MCF 10A (cell line): ENCODE data around the gene ADCY1. TPM values are rescaled to one million over a fixed set of nuclear protein-coding genes. Genes with fewer than 3 reads are reported as not detected.

Experiments
- BruUV-seq: library from RNA; stranded (reverse); fragments of 400-500 nt; replicated peaks from 2 replicates; lab custom pipeline; 2021; lab: Mats Ljungman, UMichigan
- CTCF ChIA-PET: fragments of 300-600 bp; sonication (Branson Sonifier 250); formaldehyde crosslinking; extraction: SDS; loops from one replicate; lab custom pipeline; 2021; ENCODE audit warnings: antibody characterized with exemption, inconsistent platforms; lab: Yijun Ruan, JAX
- POLR2A ChIA-PET: fragments of 300-600, 350-650 bp; sonication (Branson Sonifier 250); formaldehyde crosslinking; extraction: SDS; loops from one replicate; lab custom pipeline; 2020; ENCODE audit warnings: antibody characterized with exemption, inconsistent platforms; lab: Yijun Ruan, JAX
- DNase-seq: peaks from one replicate; pipeline ENCODE4 v3.0.0-alpha.2; 2018; ENCODE audit not compliant: unreplicated experiment
- H3K27ac Mint-ChIP-seq: one replicate; pipeline ENCODE4 v1.8.0; 2022; ENCODE audit warnings: mild to moderate bottlenecking, low read depth, mixed read lengths; ENCODE audit not compliant: unreplicated experiment
- H3K27me3 Mint-ChIP-seq: one replicate; pipeline ENCODE4 v1.8.0; 2022; ENCODE audit warnings: mixed read lengths; ENCODE audit not compliant: insufficient read depth, unreplicated experiment
- H3K36me3 Mint-ChIP-seq: one replicate; pipeline ENCODE4 v1.8.0; 2022; ENCODE audit warnings: mild to moderate bottlenecking, moderate library complexity, mixed read lengths; ENCODE audit not compliant: insufficient read depth, unreplicated experiment
- H3K4me1 Mint-ChIP-seq: one replicate; pipeline ENCODE4 v1.8.0; 2022; ENCODE audit warnings: mixed read lengths; ENCODE audit not compliant: insufficient read depth, unreplicated experiment
- H3K4me3 Mint-ChIP-seq: one replicate; pipeline ENCODE4 v1.8.0; 2022; ENCODE audit warnings: mild to moderate bottlenecking, moderate library complexity, mixed read lengths; ENCODE audit not compliant: unreplicated experiment
- H3K9me3 Mint-ChIP-seq: one replicate; pipeline ENCODE4 v1.8.0; 2022; ENCODE audit warnings: mixed read lengths; ENCODE audit not compliant: unreplicated experiment
- intact Hi-C: fragments of 100-400 bp; cut with micrococcal nuclease; formaldehyde crosslinking; loops from 2 replicates; pipeline ENCODE4 v1.14.1; 2022
- total RNA-seq: library from RNA; stranded (reverse); gene quantifications from 2 replicates; pipeline ENCODE4 v1.2.3, GENCODE V29; 2022
- TF ChIP-seq, protein P1 (sequence below): fragments of 200-600 bp; IDR thresholded peaks from one replicate; pipeline ENCODE4 v1.8.0; 2022; ENCODE audit warnings: antibody characterized with exemption, mild to moderate bottlenecking; ENCODE audit not compliant: unreplicated experiment

The ADCY1 gene
- total RNA-seq, 1 experiment from 2014 or later: 0.61 TPM

DNA sequence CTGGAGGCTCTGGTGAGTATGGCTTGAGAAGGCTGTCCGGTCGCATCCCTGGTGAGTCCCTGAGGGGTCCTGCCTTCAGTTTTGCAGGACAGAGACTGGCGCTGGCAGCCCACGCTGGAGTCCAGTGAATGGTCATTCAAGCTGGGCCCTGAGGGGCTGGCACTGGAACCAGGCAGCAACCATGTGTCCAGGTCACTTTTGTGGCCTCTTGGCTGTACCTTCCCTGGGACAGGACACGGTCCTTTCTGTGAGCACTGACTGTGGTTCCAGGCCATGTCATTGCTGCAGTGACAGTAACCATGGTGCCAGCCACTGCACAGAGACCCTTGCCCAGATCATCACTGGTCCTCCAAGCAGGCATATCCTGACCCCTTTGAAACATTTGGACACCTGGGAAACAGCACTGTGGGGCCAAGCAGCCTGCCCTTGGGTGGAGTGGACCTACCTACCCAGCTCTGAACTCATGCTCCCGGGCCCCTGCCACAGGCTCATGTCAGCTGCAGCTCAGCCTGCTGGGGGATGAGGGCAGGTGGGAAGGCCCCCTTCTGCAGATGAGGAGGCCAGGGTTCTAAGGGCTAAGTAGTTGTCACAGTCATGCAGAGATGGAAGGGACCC, 72.1 kb downstream of the ADCY1 start:
- ChIA-PET CTCF (interaction anchor here (1.4 kb wide), 1 partner anchor 17 kb away, joined by 3 read pairs; no protein-coding TSS in a partner anchor), POLR2A (no interaction called here)
- Mint-ChIP-seq H3K27ac (no peak overlapping the region), H3K4me1 (no peaks in the 10 kb centered on the region), H3K36me3 (no peaks in the 10 kb centered on the region), H3K9me3 (no peaks in the 10 kb centered on the region), H3K4me3 (no peak overlapping the region), H3K27me3 (no peaks in the 10 kb centered on the region)
- intact Hi-C loops: no loop called here
- BruUV-seq: no TSS peak
- DNase-seq: no peak
- TF ChIP-seq, protein P1, sequence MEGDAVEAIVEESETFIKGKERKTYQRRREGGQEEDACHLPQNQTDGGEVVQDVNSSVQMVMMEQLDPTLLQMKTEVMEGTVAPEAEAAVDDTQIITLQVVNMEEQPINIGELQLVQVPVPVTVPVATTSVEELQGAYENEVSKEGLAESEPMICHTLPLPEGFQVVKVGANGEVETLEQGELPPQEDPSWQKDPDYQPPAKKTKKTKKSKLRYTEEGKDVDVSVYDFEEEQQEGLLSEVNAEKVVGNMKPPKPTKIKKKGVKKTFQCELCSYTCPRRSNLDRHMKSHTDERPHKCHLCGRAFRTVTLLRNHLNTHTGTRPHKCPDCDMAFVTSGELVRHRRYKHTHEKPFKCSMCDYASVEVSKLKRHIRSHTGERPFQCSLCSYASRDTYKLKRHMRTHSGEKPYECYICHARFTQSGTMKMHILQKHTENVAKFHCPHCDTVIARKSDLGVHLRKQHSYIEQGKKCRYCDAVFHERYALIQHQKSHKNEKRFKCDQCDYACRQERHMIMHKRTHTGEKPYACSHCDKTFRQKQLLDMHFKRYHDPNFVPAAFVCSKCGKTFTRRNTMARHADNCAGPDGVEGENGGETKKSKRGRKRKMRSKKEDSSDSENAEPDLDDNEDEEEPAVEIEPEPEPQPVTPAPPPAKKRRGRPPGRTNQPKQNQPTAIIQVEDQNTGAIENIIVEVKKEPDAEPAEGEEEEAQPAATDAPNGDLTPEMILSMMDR: no peak

DNA sequence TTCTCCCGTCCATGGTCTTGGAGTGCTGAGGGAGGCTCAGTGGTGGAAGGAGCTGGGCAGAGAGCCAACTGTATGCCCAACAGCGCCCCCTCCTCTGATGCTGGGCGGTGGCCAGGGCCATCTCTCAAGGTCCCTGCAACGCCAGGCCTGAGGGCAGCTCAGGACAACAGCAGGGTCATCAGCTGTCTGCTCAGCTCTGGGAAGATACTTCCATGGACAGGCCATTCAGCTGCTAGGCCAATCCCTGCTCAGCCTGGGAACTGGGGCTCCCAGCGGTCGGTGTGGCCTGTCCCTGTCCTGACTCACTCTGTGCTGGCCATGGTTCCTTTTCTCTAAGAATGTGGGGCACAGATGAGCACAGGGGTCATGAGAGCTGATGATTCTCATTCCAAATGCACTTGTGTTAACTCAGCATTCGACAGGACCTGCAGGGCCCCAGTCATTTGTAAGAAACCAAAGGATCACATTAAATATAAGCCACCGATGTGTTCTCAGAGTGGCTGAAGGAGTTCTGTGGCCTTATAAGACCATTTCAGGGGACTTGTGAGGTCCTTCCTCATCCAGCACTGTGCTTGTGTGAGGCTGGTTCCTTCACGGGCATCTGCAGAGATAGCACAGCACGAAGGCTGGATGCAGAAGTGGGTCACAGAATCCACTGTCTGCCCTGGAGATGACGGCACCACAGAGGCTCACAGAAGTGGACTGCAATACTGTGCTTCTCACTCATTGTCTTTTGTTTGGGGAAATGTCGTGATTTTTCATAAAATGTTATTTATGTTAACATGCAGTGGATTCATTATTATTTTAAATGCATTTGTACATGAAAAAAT, 73.0 kb downstream of the ADCY1 start:
- no TSS peak for BruUV-seq
- intact Hi-C loops: no loop called here
- no peaks in the 10 kb centered on the region for H3K27me3 Mint-ChIP-seq
- H3K4me3 Mint-ChIP-seq: no peak overlapping the region
- TF ChIP-seq, protein P1: no peak
- no peaks in the 10 kb centered on the region for H3K9me3 Mint-ChIP-seq
- POLR2A ChIA-PET: interaction anchor here (0.7 kb wide), 1 partner anchor 572 kb away, joined by 3 read pairs; no protein-coding TSS in a partner anchor
- CTCF ChIA-PET: interaction anchor here (1.4 kb wide), 1 partner anchor 16 kb away, joined by 3 read pairs; no protein-coding TSS in a partner anchor
- H3K36me3 Mint-ChIP-seq: peaks cover 6% of the 10 kb centered on the region
- H3K4me1 Mint-ChIP-seq: no peaks in the 10 kb centered on the region
- no peak overlapping the region for H3K27ac Mint-ChIP-seq
- no peak for DNase-seq

DNA sequence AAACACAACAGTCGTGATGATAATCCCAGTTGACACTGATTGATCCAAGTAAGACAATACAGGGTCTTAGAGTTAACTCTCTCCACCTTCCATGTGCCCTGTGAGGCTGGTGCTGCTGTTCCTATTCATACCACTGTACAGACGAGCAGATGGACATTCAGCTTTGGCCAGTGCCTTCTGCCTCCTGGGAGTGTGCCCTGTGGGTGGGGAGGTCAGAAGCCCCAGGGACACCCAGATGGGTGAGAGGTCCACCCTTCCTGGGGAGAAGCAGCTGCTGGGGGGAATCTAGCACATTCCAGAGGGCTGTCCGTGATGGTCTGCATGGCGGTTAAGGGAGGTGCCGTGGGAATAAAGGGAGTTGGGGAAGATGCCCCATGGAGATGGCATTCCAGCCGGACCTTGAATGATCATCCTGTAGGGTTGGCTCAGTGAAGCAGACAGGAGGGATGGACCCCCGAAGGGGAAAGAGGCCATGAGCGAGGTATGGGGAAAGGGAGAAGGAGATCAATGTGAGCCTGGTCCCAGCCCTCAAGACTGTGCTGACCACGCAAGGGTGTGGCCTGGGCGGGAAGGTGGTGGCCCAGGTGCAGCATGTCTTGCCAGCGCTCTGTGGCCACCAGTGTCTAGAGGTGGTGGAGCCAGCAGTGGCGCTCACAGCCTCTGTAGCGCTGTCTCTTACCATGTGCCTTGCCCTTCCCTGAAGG, 74.0 kb downstream of the ADCY1 start:
- intact Hi-C loops: no loop called here
- Mint-ChIP-seq H3K4me1 (no peaks in the 10 kb centered on the region), H3K4me3 (no peak overlapping the region), H3K36me3 (peaks cover 6% of the 10 kb centered on the region), H3K9me3 (no peaks in the 10 kb centered on the region), H3K27me3 (no peaks in the 10 kb centered on the region), H3K27ac (no peak overlapping the region)
- no peak for DNase-seq
- CTCF ChIA-PET: no interaction called here
- POLR2A ChIA-PET: interaction anchor here (0.7 kb wide), 1 partner anchor 572 kb away, joined by 3 read pairs; no protein-coding TSS in a partner anchor
- TF ChIP-seq, protein P1: no peak
- BruUV-seq: no TSS peak

DNA sequence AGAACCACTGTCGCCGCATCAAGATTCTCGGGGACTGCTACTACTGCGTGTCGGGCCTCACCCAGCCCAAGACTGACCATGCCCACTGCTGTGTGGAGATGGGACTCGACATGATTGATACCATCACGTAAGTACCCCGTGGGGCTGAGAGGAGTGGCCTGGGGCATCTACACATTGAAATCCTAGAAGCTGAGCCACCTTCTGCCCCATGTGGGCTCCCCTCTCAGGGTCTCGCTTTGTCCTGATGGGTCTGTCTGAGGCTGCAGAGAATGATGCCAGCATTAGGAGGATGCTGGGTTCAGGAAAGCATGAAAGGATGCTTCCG, 74.5 kb downstream of the ADCY1 start:
- CTCF ChIA-PET: no interaction called here
- no TSS peak for BruUV-seq

More for the DNA sequence above, 74.5 kb downstream of the ADCY1 start:
- H3K9me3 Mint-ChIP-seq: no peaks in the 10 kb centered on the region
- POLR2A ChIA-PET: no interaction called here
- H3K4me3 Mint-ChIP-seq: no peak overlapping the region
- peaks cover 6% of the 10 kb centered on the region for H3K36me3 Mint-ChIP-seq
- H3K4me1 Mint-ChIP-seq: no peaks in the 10 kb centered on the region
- intact Hi-C loops: no loop called here
- H3K27me3 Mint-ChIP-seq: no peaks in the 10 kb centered on the region
- no peak overlapping the region for H3K27ac Mint-ChIP-seq
- TF ChIP-seq, protein P1: no peak
- DNase-seq: no peak
